Measurements from ENCODE around the gene NR2E1.
A peak's percentile ranks its signal among the peaks of the same experiment; 100 is the strongest.

GRCh38 chr6:108118810-108119768, 46.7 kb upstream of the NR2E1 start:
- TF ChIP-seq CTCF (IDR thresholded peaks at IDR 0.05) = no peak
- TF ChIP-seq EZH2 (IDR thresholded peaks at IDR 0.05) = peak; percentile 93
- TF ChIP-seq EZH2phosphoT487 (IDR thresholded peaks at IDR 0.05) = peak; percentile 96
